ENCODE data around the gene CDKN1B.

GRCh38 chr12:12747278-12747677 lies 30.1 kb downstream of the CDKN1B start:
- no peak for TF ChIP-seq CTCF (conservative IDR thresholded peaks at IDR 0.05; ENCODE audit: low read depth, low read length)
- no peak for TF ChIP-seq BHLHE40 (IDR thresholded peaks at IDR 0.05; ENCODE audit: low read depth, low read length)
- no peak for TF ChIP-seq POLR2A (IDR thresholded peaks at IDR 0.05; ENCODE audit: low read depth, low read length)
- no peak for TF ChIP-seq RAD21 (IDR thresholded peaks at IDR 0.05; ENCODE audit: low read length)
- no peak for TF ChIP-seq RCOR1 (IDR thresholded peaks at IDR 0.05; ENCODE audit: insufficient replicate concordance, low read length)
- TF ChIP-seq RFX5 (IDR thresholded peaks at IDR 0.05; ENCODE audit: low read depth, low read length), result no peak
- no peak for TF ChIP-seq SMC3 (IDR thresholded peaks at IDR 0.05; ENCODE audit: low read depth, low read length)
